A172 (cell line): Measurements from ENCODE around the gene BAG2. TPM values are rescaled to one million over a fixed set of nuclear protein-coding genes. Genes with fewer than 3 reads are reported as not detected.
A peak's percentile ranks its signal among the peaks of the same experiment; 100 is the strongest.

Experiments used
- DNase-seq: peaks from one replicate; pipeline ENCODE4 v3.0.0-alpha.2; 2015; ENCODE audit warnings: low spot score
- total RNA-seq: library from RNA; depleted of rRNA; stranded (reverse); fragments of >200 nt; shearing (Covaris generic); gene quantifications from 2 replicates; pipeline ENCODE4 v1.2.3, GENCODE V29; 2014

The BAG2 gene
- total RNA-seq, 1 experiment from 2014 or later: 22.6 TPM

DNA sequence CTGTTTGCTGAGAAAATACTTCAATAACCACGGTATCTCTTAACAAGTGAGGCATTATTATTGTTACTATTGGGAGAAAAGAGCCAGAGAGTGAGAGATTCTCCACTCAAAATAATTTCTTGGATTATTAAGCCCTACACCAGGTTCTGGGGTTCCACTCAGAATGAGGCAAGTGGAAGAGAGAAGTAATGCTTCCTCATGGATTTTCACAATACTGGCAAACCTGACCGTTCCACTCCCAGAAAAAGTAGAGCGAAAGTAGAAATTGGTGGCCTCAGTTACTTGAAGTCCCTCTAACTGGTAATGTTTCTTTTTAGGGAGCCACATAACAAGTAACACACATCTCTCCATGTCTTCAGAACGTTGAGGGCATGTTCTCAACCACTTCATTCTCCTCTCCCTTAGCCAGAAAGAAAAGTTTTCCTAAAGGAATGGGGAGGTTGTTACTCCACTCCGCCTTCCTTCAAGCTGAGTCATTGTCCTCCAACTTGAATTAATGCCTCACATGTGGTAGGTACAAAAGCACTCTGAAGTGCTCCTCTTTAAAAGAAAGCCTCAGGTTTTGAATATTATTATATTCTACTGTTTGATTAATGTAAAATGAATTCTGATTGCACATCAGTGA is 1.9 kb downstream of the BAG2 start:
- peak; percentile 70 for DNase-seq

DNA sequence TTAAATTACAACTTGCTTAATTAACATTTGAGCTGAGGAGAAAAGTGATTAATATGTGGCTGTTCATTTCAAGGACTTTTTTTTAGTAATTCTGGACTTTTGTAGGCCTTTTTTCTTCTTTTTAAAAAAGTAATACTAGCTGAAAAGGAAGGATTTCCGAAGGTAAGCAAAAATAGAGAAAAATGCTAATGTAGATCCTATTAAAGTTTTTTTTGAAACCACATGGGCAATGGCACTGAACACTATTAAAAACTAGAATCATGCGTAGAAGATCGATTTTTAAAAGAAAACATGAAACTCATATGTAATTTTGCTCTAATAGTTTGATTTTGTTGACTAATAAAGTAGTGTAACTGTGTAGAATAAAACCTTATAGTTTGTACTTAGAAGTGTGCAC is 2.4 kb downstream of the BAG2 start:
- no peak for DNase-seq

DNA sequence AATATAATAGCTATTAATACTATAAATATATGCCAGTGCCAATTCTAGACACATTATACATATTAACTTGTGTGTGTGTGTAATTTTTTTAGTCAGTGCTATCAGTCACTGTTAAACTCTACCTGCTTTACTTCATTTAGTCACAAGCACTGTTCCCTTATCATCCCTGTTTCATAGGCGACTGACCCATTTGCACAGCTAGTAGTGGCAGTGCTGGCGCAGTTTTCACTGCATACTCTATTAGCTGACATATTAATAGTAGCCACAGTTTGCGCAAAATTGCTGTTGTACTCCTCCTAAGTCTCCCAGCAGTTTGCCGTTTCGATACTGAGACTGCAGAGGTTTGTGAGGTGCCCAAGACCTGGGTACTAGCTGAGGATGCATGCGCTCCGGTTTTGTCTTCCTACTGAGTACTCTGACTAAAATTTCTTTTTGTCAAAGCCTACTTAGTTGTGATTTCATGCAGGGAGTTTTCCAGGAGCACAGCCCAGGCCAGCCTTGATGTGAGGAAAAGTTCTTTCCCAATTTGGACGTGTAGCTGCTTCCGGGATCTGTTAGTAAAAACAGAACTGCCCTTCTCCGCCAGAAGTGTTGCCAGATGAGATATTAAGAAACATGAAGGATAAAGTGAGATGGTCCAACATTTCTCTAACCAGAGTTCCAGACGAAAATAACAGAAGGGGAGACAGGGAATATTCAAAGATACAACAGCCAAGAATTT is 5.6 kb downstream of the BAG2 start:
- DNase-seq: no peak

DNA sequence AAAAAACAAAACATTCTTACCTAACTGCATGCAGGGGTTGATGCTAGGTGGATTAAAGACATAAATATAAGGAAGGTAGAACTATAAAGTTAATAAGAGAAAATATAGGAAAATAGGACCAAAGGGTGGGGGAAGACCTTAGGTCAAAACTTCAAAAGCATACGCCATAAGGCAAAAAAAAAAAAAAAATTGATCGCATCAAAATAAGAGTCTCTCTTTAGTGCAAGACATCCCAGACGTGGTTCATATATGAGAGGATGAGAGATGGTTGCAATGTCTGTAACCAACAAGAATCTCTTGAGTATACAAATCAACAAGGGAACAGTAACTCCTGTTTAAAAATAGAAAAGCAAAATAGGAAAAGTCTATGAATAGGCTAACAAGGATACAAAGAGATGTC is 8.5 kb downstream of the BAG2 start:
- no peak for DNase-seq

DNA sequence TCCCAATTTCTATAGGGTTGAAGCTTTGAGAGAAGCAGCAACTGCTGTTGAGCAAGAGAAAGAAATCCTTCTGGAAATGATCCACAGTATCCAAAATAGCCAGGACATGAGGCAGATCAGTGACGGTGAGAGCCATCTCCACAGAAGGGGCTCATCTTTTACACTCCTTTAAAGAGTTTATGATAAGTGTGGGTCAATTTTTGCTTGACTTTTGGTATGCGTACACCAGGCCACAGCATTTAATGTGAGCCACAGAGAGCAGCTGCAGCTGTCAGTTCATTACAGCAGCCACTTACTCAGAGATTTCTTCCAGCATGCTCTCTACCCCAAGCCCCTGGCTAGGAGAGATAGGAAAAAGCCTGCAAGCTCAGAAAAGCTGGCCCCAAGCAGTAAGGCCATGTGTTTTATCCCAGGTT is 9.9 kb downstream of the BAG2 start:
- DNase-seq: no peak

DNA sequence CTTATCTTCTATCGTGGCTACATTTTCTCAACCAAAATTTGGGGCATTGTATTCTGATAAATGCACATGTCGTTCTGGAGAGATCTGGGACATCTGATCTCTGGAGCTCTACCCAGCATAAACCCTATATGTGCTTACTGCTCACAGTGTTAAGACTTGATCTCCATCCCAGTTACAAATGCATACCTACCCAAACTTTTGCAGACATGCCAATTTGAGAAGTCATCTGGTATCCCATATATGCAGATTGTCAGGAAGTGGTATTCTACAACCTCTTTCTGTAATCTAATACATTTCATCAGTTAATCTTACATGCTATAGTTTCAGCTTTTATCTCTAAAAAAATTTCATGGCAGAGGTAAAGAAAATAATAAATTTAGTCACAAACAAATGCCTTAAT is 11.2 kb downstream of the BAG2 start:
- no peak for DNase-seq

DNA sequence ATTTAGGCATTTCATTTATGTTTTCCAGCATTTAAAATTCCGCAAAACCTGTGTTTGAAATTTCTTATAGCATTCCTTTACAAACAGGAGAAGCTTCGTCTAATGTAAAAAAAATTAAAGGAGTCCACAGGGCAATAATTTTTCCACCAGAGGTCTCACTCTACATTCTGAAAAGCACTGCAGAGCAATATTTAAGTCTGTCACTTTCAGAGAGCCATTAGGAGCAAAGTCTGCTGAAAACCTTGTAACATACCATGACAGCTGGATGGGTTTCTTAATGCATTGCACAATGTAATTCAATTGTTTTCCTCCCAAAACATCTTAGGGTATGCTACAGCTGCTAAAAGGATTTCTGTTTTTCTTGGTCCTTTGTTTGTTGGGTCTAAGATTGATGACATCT is 18.0 kb downstream of the BAG2 start:
- DNase-seq: peak; percentile 26

DNA sequence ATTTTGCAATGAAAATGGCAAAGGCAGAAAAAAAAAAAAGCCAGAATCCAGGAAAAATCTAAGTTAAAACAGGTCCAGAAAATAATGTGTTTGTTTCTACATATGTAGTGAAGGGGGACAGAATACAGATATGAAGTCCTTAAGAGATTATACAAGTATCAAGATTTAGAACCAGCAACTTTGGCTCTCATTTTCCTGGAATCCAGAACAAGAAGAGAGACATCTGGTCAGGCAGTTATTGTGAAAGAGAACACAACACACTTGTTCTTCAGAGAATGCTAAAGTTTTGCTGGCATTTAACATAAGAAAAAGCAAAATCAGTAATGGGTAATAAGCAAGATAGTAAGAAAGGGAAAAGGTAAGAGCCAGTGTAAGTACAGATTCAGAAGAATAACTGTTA is 21.1 kb downstream of the BAG2 start:
- no peak for DNase-seq

DNA sequence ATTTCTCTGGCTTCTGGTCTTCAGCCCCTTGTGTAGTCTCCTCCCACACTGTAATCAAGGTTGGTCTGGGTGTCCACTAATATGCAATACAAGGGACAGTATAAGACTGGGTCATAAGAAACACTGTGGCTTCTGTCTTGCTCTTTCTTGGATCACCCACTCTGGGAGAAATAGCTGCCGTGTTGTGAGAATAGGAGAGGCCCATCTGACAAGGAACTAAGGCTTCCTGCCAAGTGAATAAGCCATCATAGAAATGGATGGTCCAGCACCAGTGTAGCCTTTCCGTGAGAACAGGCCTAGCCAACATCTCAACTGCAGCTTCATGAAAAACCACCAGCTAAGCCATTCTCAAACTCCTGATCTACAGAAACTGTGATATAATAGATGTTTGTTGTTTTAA is 23.3 kb downstream of the BAG2 start:
- DNase-seq: no peak

DNA sequence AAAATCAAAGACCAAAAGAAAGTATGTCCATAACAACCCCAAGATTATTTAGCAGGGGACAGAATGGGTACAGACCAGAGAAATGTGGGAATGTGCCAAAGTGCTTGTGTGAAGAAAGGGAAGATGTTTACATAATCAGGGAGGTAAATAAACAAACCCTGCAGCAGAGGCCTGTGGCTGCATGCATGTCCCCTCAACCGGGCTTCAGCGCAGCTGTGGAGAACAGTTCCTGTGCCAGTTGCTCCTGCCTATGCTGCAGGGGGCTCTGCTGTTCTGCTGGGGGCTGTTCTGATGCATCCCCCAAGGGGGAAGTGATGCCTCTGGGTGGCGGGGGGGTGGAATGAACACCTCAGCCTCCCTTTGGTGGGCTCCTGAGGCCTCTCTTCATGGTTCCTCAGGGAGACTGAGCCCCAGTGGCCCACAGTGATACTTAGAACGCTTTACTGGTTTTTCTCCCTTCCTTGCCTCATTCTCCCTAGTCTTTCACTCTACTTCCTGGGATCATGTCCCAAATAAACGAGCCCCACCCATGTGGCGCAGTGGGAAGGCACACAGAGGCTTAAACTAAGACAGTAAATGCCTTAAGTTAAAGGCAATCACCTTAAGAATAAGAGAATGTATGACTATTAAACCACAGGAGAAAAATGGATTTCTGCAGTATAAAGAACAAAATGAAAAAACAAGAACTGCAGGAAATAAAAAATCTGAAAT is 27.0 kb downstream of the BAG2 start:
- DNase-seq: no peak

DNA sequence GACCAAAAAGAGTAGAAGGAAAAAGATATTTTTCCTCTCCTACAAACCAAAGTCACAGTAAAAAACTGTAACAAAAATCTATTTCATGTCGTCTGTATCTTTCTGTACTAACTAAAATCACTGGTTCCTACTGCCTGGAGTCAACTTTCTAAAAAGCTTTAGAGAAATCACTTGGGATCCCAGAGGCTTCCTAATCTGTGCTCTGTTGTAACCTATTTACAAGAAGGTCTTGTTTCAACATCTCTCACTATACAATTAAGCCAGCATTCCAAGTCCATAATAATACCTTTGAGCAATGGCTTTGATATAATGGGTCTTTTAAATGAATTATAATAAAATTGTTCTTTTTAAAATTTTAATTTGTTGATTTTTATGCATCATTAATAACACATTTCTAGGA is 29.6 kb downstream of the BAG2 start:
- DNase-seq: no peak

DNA sequence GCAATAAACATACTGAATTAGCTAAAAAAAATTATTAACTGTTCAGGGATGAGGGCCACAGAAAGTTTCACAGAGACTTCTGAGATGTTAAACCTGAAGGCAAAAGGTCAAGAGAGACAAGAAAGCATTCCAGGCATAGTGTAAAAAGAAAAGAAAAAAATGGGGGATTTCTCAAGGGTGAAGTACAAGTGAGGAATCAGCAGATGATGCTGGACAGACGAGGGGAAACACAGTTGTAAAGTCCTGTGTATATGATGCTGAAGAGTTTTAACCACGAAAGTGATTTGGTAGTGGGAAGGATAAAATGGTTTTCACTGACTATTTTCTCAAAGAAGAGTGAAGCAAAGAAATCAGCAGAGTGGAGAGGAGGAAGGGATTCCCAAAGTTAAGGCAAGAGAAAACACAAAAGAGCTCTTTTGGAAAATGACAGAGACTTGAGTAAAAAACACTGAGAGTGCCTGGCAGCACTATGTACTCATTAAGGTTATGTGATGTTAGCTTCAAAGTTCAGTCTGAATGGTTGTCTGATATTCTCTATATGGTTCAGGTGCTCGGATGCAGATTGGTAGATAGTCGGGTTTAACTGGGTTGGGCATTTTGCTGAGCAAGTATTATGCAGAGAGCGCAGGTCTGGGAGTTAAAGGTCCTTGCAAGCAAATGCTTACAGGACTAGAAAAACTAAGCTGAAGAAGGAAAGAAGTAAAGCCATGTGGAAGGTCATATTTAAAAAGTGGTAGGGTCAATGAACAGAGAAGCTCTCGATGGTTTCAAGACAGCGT is 33.6 kb downstream of the BAG2 start:
- DNase-seq: no peak

DNA sequence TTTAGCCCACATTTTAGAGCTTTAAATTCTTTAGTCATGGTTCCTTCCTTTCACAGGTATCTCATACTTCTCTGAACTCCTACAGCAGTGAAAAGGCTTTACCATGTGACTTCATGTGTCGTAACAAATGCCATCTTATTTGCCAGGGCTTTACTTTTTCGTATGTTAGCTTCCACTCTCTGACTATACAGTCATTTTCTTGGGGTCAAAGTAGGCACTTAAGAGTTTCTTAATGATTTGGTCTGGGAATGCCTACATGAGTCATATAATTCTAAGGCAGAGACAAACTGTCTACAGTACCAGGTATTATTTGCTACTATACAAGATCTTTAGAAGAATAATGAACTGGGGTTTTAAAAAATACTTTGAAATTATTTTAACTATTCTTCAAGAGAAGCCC is 35.0 kb downstream of the BAG2 start:
- peak; percentile 34 for DNase-seq

DNA sequence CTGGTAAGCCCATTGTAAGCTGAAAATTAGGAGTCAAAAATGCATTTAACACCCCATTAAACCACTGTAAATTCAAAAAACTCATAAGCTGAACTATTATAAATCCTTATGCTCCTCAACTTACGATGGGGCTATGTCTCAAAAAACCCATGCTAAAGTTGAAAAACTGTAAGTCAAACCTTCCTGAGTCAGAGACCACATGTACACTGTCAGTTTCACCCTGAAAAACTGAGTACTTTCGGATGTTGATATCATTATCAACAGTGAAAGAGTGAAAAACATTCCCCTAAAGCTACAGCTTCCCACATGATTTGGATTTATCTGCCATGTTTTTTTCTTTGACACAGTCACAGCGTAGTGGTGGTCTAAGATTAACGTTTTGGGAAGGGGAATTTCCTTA is 35.7 kb downstream of the BAG2 start:
- DNase-seq: no peak

DNA sequence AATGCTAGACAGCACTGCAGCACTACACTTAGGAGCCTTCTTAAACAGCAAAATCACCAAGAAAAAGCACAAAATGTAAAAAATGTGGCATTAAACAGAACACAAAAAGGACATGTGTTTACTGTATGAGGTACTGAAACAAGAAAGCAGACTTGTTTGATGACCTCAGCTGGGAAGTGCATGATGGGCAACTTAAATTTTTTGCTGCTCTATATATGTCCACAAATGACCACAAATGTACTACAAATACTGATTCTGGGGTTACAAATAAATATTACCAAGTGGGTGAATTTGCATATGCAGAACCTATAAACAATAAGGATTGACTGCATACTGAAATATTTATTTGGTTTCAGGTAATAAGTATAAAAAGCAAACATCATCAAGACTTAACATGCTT is 36.9 kb downstream of the BAG2 start:
- DNase-seq: no peak

DNA sequence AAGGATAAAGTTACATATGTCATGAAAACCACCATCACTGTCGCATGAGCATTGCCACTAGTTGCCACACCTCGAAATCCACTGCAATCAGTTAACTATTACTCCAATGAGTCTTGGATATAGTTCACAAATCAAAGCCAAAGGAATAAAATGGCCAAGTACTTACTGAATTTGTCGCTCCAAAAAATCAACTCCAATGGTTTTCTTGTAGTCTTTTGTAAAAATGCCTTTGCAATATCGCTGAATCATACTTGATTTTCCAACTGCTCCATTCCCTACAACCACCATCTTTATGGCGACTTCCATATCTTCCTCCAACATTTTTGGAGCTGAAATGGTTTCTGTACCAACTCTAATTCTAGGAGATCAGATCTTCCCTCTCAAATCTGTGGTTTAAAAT is 37.9 kb downstream of the BAG2 start:
- DNase-seq: no peak

DNA sequence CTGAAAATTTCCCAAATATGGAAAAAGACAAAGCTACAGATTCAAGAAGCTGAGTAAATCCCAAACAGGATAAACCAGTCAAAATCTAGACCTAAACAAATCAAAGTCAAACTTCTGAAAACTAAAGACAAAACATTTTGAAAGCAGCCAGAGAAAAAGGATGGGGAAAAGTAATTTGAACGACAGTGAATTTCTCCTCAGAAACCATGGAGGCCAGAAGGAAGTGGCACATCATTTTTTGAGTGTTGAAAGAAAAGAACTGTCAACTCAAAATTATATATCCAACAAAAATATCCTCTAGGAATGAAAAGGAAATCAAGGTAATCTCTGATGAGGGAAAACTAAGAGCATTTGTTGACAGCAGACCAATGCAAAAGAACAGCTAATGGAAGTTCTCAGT is 43.1 kb downstream of the BAG2 start:
- no peak for DNase-seq

DNA sequence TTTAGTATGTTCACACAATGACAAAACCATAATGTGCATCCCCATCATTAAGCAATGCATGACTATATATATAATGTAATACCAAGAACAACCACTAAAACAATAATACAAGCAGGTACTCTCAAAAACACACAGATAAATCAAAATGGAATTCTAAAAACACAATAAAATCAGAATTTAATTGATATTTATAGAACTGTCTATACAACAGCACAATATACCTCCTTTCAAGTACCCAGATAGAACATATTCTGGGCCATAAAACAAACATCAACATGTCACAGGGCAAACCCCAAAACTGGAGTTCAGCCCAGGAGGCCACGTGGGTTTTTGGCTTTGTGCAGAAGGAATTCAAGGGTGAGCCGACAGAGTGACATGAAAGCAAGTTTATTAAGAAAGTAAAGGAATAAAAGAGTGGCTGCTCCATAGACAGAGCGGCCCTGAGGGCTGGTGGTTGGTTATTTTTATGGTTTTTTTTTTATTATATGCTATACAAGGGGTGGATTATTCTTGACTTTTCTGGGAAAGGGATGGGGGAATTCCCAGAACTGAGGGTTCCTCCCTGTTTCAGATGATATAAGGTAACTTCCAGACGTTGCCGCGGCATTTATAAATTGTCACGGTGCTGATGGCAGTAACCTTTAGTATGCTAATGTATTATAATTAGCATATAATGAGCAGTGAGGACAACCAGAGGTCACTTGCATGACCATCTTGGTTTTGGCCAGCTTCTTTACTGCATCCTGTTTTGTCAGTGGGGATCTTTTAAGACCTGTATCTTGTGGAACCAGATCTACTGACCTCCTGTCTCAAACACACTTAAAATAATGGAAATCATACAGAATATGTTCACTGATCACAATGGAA is 44.3 kb downstream of the BAG2 start:
- DNase-seq: peak; percentile 33

DNA sequence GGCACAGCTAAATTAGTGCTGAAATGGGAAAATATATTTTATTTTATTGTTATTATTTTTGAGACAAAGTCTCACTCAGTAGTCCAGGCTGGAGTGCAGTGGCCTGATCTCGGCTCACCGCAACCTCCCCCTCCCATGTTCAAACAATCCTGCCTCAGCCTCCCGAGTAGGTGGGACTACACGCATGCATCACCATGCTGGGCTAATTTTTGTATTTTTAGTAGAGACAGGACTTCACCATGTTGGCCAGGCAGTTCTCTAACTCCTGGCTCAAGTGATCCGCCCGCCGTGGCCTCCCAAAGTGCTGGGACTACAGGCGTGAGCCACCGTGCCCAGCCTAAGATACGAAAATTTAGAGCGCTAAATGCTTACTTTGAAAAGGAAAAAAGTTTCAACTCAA is 45.1 kb downstream of the BAG2 start:
- DNase-seq: no peak

DNA sequence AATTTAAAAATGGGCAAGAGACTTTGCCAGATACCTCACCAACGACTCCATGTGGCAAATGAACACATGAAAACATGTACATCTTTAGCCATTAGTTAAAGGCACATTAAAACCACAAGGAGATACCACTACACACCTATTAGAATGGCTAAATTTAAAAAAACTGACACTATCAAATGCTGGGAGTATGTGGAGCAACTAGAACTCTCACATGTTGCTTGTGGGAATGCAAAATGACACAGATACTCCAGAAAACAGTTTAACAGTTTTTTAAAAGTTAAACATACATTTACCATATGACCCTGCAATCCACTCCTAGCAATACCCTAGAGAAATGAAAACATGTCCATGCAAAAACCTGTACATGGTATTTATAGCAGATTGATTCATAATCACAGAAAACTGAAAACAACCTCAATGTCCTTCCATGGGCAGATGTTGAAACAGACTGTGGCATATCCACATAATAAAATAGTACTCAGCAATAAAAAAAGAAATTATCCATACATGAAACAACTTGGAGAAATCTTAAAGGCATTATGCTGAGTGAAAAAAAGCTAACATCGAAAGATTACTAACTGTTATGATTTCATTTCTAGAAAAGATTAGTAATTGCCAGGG is 48.1 kb downstream of the BAG2 start:
- DNase-seq: no peak
